Measurements from ENCODE around the gene FGD4. TPM values are rescaled to one million over a fixed set of nuclear protein-coding genes. Genes with fewer than 3 reads are reported as not detected.

Gene FGD4
- total RNA-seq, 1 experiment from 2014 or later, result 54.3 TPM

- Histone ChIP-seq H2AK5ac (ENCODE audit: insufficient read length, low read length) (no peak overlapping the region), H4K20me1 (ENCODE audit: control insufficient read depth, insufficient read depth, insufficient read length) (no peaks in the 10 kb centered on the region), H2BK120ac (ENCODE audit: low read depth, low read length, poor library complexity, severe bottlenecking) (no peak overlapping the region), H4K8ac (replicated peaks; ENCODE audit: insufficient read length, low read depth, low read length) (no peak overlapping the region), H3K9ac (ENCODE audit: extremely low read depth, insufficient read length, low read length) (no peak overlapping the region), H2AFZ (ENCODE audit: low read length) (no peak overlapping the region), H2BK5ac (ENCODE audit: insufficient read length, low read length) (no peak overlapping the region), H3K23me2 (ENCODE audit: insufficient read length, low read depth, low read length, poor library complexity, severe bottlenecking) (no peaks in the 10 kb centered on the region), H3T11ph (ENCODE audit: low read length) (no peak overlapping the region), H3K18ac (ENCODE audit: insufficient read length, low read depth, low read length) (no peak overlapping the region), H3K27me3 (ENCODE audit: insufficient read depth, low read length) (no peaks in the 10 kb centered on the region), H3K4ac (ENCODE audit: low read depth, low read length) (no peak overlapping the region), H3K14ac (ENCODE audit: insufficient read depth, low read length) (no peak overlapping the region), H3K4me1 (ENCODE audit: insufficient read depth, low read length) (no peaks in the 10 kb centered on the region), H3K27ac (ENCODE audit: insufficient read length, low read depth, low read length) (no peak overlapping the region), H3K79me1 (ENCODE audit: insufficient read depth, low read depth, low read length, poor library complexity, severe bottlenecking) (no peaks in the 10 kb centered on the region), H2BK12ac (ENCODE audit: insufficient read length, low read depth, low read length) (no peak overlapping the region), H4K91ac (ENCODE audit: insufficient read length, low read depth, low read length) (no peak overlapping the region), H3K23ac (ENCODE audit: insufficient read length, low read depth, low read length) (no peak overlapping the region), H2BK15ac (ENCODE audit: low read depth, low read length) (no peak overlapping the region), H3K4me2 (ENCODE audit: insufficient read depth, insufficient read length, low read length) (no peak overlapping the region), H2BK20ac (ENCODE audit: low read depth, low read length, poor library complexity, severe bottlenecking) (no peak overlapping the region), H3K9me3 (ENCODE audit: control insufficient read depth, low read depth, low read length) (no peaks in the 10 kb centered on the region), H4K5ac (ENCODE audit: insufficient read length, low read depth, low read length) (no peak overlapping the region), H3K56ac (ENCODE audit: insufficient read length, low read depth, low read length) (no peak overlapping the region), H3K79me2 (ENCODE audit: insufficient read depth, low read length) (no peaks in the 10 kb centered on the region)
- no CpG with 5 or more reads among the region's 2 CpGs for WGBS (ENCODE audit: extremely low coverage, insufficient read length, low lambda C conversion rate)
- TF ChIP-seq CTCF (conservative IDR thresholded peaks at IDR 0.05), result no peak
- no peak overlapping the region for H3K4me3 Mint-ChIP-seq
- no peak for DNase-seq
- H3K9me3 Mint-ChIP-seq, result peaks cover 0 to 3% of the 10 kb centered on the region in 2 experiments; a peak in 1 of 5 replicates
- H3K4me1 Mint-ChIP-seq, result no peaks in the 10 kb centered on the region
- H3K27ac Mint-ChIP-seq, result no peak overlapping the region
- peaks cover 0 to 3% (median 3%) of the 10 kb centered on the region in 3 experiments; a peak in 2 of 7 replicates for H3K36me3 Mint-ChIP-seq (ENCODE audit: insufficient read depth in 1 of 3, low read depth in 3 of 3)
- H3K27me3 Mint-ChIP-seq (ENCODE audit: low read depth), result no peaks in the 10 kb centered on the region
Observed at GRCh38 chr12:32650508-32650907, 251.2 kb downstream of the FGD4 start.
